ENCODE measurements around the gene GLI1. TPM values are rescaled to one million over a fixed set of nuclear protein-coding genes. Genes with fewer than 3 reads are reported as not detected.

The GLI1 gene
- polyA plus RNA-seq, 1 of the 3 experiments (the other 2 are of a cell fraction): 0.90 TPM

- H4K20me1 ChIP-seq (ENCODE audit: insufficient read depth): no peaks in the 10 kb centered on the region
- DNase-seq: no peak
- H3K27ac ChIP-seq (ENCODE audit: low read depth in 2 of 2, low read length in 1 of 2): no peak overlapping the region
- H3F3A ChIP-seq (replicated peaks; ENCODE audit: insufficient read depth): no peaks in the 10 kb centered on the region
- no peaks in the 10 kb centered on the region for H3K9me2 ChIP-seq
- WGBS (ENCODE audit: low lambda C conversion rate): 88% methylated on average over 12 of the region's 15 CpGs
- peaks cover 0 to 10% of the 10 kb centered on the region in 2 experiments; a peak in 3 of 4 replicates for H3K4me1 ChIP-seq (ENCODE audit: control insufficient read depth in 1 of 2, insufficient read depth in 2 of 2, low read depth in 1 of 2, low read length in 1 of 2)
- H3K79me2 ChIP-seq (ENCODE audit: insufficient read depth): no peaks in the 10 kb centered on the region
- TF ChIP-seq EP300 (IDR thresholded peaks at IDR 0.05; ENCODE audit: borderline replicate concordance in 1 of 2, low read depth in 1 of 2, low read length in 1 of 2) (no peak), FOSL2 (IDR thresholded peaks at IDR 0.05; ENCODE audit: borderline replicate concordance, low read depth) (no peak), FOXM1 (IDR thresholded peaks at IDR 0.05; ENCODE audit: low read depth) (no peak), JUND (IDR thresholded peaks at IDR 0.05) (no peak), RCOR1 (IDR thresholded peaks at IDR 0.05; ENCODE audit: low read length) (no peak), TAF1 (IDR thresholded peaks at IDR 0.05; ENCODE audit: borderline replicate concordance, low read depth, low read length) (no peak), TCF12 (IDR thresholded peaks at IDR 0.05) (no peak), EZH2phosphoT487 (IDR thresholded peaks at IDR 0.05; ENCODE audit: borderline replicate concordance, low read depth) (no peak), RFX5 (IDR thresholded peaks at IDR 0.05; ENCODE audit: low read length) (no peak)
- H3K4me2 ChIP-seq: no peak overlapping the region
- H3K9me3 ChIP-seq: no peaks in the 10 kb centered on the region
- POLR2A ChIA-PET: no interaction called here
- peaks cover 45% of the 10 kb centered on the region for H3K27me3 ChIP-seq (ENCODE audit: insufficient read depth)
- H3K4me3 ChIP-seq (ENCODE audit: low read depth in 2 of 2, low read length in 1 of 2): no peak overlapping the region
- CTCF ChIA-PET: interaction anchor here (1.1 to 4.8 kb wide), 4 partner anchors 9 to 154 kb away, joined by 3 to 67 read pairs (median 3); partner anchors contain the start of gene GLI1
- H3K36me3 ChIP-seq (replicated peaks in 1 of 2; ENCODE audit: control insufficient read depth in 1 of 2, insufficient read depth in 2 of 2, low read length in 1 of 2): no peaks in the 10 kb centered on the region
- H2AFZ ChIP-seq (ENCODE audit: low read depth): no peak overlapping the region
- no peak overlapping the region for H3K9ac ChIP-seq
Measured at GRCh38 chr12:57476993-57477709, 17.6 kb downstream of the GLI1 start.

- Histone ChIP-seq H3K9me3 (no peaks in the 10 kb centered on the region), H3K4me1 (ENCODE audit: control insufficient read depth in 1 of 2, insufficient read depth in 2 of 2, low read depth in 1 of 2, low read length in 1 of 2) (peaks cover 0 to 10% of the 10 kb centered on the region in 2 experiments; a peak in 3 of 4 replicates), H3K4me3 (ENCODE audit: low read depth in 2 of 2, low read length in 1 of 2) (no peak overlapping the region), H3K79me2 (ENCODE audit: insufficient read depth) (no peaks in the 10 kb centered on the region), H2AFZ (ENCODE audit: low read depth) (no peak overlapping the region), H3F3A (replicated peaks; ENCODE audit: insufficient read depth) (no peaks in the 10 kb centered on the region), H3K27me3 (ENCODE audit: insufficient read depth) (peaks cover 37% of the 10 kb centered on the region), H4K20me1 (ENCODE audit: insufficient read depth) (no peaks in the 10 kb centered on the region), H3K36me3 (replicated peaks in 1 of 2; ENCODE audit: control insufficient read depth in 1 of 2, insufficient read depth in 2 of 2, low read length in 1 of 2) (no peaks in the 10 kb centered on the region), H3K27ac (ENCODE audit: low read depth in 2 of 2, low read length in 1 of 2) (no peak overlapping the region), H3K4me2 (no peak overlapping the region), H3K9ac (no peak overlapping the region), H3K9me2 (no peaks in the 10 kb centered on the region)
- ChIA-PET CTCF (interaction anchor here (0.7 to 4.8 kb wide), 3 partner anchors 15 to 33 kb away, joined by 3 to 67 read pairs (median 3); partner anchors contain the start of gene GLI1), POLR2A (no interaction called here)
- TF ChIP-seq CHD2 (IDR thresholded peaks at IDR 0.05; ENCODE audit: low read length, partially characterized antibody) (no peak), TAF1 (IDR thresholded peaks at IDR 0.05; ENCODE audit: borderline replicate concordance, low read depth, low read length) (no peak), GATA2 (CRISPR knock-in tag; IDR thresholded peaks at IDR 0.05) (no peak), MEF2A (IDR thresholded peaks at IDR 0.05; ENCODE audit: borderline replicate concordance, low read depth) (no peak), USF1 (IDR thresholded peaks at IDR 0.05; ENCODE audit: borderline replicate concordance, low read depth) (no peak), SMC3 (IDR thresholded peaks at IDR 0.05; ENCODE audit: low read depth, low read length) (no peak), CTCF (IDR thresholded peaks at IDR 0.05) (no peak), TEAD4 (IDR thresholded peaks at IDR 0.05; ENCODE audit: borderline replicate concordance, insufficient read depth) (no peak), EP300 (IDR thresholded peaks at IDR 0.05; ENCODE audit: borderline replicate concordance in 1 of 2, low read depth in 1 of 2, low read length in 1 of 2) (no peak), NRF1 (IDR thresholded peaks at IDR 0.05; ENCODE audit: low read depth, low read length) (no peak), PBX3 (IDR thresholded peaks at IDR 0.05) (no peak), POLR2AphosphoS5 (IDR thresholded peaks at IDR 0.05; ENCODE audit: low read depth, low read length) (no peak)
- DNase-seq: no peak
- 82% methylated on average over 12 of the region's 12 CpGs for WGBS (ENCODE audit: low lambda C conversion rate)
Measured at GRCh38 chr12:57477710-57478681, 18.4 kb downstream of the GLI1 start.

Data from SK-N-SH (cell line).